ENCODE measurements around the gene NSUN5.
"Not testable (repeated sequence)": the region's sequence is repeated elsewhere in the genome, so short reads cannot be mapped to it uniquely, and the experiment has no call there.

GRCh38 chr7:73297235-73297634 lies 11.4 kb downstream of the NSUN5 start:
- TF ChIP-seq, protein P1, sequence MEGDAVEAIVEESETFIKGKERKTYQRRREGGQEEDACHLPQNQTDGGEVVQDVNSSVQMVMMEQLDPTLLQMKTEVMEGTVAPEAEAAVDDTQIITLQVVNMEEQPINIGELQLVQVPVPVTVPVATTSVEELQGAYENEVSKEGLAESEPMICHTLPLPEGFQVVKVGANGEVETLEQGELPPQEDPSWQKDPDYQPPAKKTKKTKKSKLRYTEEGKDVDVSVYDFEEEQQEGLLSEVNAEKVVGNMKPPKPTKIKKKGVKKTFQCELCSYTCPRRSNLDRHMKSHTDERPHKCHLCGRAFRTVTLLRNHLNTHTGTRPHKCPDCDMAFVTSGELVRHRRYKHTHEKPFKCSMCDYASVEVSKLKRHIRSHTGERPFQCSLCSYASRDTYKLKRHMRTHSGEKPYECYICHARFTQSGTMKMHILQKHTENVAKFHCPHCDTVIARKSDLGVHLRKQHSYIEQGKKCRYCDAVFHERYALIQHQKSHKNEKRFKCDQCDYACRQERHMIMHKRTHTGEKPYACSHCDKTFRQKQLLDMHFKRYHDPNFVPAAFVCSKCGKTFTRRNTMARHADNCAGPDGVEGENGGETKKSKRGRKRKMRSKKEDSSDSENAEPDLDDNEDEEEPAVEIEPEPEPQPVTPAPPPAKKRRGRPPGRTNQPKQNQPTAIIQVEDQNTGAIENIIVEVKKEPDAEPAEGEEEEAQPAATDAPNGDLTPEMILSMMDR (IDR thresholded peaks at IDR 0.05): not testable (repeated sequence)
- not testable (repeated sequence) for TF ChIP-seq POLR2A (IDR thresholded peaks at IDR 0.05)

Measured in heart left ventricle (tissue), 13 donors.